ENCODE measurements around the gene TEN1.

Gene TEN1

DNA sequence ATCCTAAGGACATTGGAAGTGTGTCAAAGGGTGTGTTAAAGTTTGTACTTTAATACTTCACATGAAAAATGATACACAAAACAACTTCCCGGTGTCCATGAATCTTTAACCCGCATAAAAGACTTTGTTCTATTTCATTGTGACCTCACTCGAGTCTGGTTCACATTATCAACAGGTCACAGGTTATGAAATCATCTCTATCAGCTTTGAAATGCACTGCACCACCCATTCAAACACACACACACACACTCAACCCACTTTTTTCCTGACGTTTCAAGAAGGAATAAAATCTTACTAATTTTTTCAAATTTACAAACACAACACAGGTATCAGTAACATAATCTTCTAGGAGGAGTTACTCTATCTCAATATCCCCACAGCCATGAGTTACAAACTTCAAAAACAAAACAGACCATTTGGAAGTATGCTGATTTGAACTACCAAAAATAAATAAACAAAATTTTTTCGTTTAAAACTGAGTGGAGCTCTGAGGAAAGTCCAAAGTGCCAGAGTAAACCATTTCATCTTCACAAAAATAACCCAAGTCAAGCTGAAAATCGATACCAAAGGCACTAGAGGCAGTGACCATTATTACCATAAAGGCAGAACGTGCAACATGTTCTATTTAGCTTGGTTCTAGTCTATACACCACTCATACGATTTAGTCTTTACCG, 2.7 kb upstream of the TEN1 start:
- no peak for DNase-seq (ENCODE audit: low read depth, low spot score)

DNA sequence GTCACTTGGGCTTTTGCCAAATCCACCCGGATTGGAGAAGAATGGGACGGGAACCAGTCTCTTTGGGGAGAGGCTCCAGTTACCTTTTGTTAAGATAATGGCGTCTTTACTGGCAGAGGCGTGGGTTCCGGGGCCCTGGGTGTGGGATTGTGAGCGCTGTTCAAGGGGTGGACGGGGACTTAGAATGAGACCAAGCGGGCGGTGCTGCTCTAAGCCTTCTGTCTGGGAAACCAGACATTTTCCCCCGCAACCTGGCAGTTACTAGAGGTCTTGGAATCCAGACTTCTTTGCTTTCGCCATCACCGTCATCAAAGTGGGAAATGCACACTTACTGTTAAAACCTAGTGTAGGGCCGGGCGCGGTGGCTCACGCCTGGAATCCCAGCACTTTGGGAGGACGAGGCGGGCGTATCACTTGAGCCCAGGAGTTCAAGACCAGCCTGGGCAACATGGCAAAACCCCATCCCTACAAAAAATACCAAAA, 706 bp downstream of the TEN1 start:
- DNase-seq (ENCODE audit: low read depth, low spot score) = no peak

DNA sequence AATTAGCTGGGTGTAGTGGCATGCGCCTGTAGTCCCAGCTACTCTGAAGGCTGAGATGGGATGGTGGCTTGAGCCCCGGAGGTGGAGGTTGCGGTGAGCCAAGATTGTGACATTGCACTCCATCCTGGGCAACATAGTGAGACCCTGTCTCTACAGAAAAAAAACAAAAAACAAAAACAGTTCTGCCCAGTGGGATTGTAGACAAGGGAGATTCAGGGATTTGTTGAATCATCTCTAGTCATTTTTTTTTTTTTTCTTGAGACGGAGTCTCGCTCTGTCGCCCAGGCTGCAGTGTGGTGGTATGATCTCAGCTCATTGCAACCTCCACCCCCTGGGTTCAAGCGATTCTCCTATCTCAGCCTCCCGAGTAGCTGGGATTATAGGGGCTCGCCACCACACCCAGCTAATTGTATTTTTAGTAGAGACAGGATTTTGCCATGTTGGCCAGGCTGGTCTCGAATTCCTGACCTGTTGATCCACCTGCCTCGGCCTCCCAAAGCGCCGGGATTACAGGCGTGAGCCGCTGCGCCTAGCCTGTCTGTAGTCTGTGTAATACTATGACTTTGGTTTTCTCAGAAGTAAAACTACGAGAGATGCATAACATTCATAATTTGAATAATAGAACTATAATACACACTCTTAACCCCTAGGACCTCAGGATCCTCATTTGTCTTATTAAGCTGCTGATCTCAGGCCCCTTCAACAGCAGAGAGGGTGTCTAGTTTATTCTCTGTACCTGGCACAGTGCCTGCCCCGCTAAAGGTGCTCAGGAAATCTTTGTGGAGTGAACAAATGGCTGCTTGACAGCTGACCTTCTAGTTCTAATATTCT, 1.4 kb downstream of the TEN1 start:
- DNase-seq (ENCODE audit: low read depth, low spot score) = no peak

DNA sequence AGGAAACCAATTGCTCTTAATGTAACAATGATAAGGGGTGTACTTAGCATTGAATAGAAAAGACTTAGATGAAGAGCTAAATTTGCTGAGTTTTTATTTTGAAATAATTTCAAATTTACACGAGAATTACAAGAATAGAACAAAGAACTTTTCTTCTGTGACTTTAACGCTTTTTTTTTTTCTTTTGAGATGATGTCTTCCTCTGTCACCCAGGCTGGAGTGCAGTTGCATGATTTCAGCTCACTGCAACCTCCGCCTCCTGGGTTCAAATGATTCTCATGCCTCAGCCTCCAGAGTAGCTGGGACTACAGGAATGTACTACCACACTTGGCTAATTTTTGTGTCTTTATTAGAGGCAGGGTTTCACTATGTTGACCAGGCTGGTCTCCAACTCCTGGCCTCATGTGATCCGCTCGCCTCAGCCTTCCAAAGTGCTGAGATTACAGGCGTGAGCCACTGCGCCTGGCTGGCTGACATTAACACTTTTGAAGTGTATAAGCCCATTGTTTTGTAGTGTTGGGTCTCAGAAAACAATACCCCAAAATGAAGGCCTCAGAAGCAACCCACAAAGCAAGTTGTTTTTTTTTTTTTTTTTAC, 2.1 kb downstream of the TEN1 start:
- no peak for DNase-seq (ENCODE audit: low read depth, low spot score)

DNA sequence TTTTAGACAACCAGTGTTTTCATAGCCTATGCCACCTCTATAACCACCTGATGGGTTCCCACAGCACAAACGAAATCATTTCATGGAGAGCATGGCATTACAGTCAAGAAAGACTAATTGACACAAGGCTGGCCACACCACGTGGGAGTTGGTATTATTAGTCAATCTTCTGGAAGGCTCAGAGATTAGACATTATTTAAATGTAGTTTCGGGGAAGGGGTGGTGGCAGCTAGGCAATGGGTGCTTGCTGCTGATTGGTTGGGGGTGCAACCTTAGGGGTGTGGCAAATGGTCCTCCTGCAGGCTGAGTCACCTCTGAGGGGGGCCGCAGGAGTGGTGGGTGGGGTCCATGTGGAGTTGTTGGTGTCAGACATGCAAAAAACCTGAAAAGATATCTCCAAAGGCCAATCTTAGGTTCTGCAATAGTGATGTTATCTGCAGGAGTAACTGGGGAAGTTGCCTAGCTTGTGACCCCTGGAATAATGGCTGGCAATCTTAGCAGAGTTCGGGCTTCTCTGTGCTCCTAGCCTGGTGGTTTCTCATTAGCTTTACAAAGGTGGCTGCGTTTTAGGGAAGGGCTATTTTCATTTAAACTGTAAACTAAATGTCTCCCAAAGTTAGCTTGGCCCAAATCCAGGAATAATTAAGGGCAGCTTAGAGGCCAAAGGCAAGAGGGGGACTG, 4.6 kb downstream of the TEN1 start:
- DNase-seq (ENCODE audit: low read depth, low spot score) = no peak

DNA sequence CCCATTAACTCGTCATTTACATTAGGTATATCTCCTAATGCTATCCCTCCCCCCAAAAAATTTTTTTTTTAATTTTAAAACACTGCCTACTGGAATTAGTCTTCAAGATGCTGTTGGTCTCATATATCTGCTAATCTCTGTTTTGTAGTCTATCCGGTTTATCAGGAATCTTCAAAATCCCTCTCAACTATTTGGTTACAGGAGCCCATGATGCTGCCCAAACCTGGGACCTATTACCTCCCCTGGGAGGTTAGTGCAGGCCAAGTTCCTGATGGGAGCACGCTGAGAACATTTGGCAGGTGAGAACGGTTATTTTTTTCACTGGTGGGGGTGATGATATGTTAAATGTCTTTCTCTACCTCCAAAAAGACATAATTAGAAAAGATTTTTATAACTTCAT, 6.9 kb downstream of the TEN1 start:
- no peak for DNase-seq (ENCODE audit: low read depth, low spot score)

DNA sequence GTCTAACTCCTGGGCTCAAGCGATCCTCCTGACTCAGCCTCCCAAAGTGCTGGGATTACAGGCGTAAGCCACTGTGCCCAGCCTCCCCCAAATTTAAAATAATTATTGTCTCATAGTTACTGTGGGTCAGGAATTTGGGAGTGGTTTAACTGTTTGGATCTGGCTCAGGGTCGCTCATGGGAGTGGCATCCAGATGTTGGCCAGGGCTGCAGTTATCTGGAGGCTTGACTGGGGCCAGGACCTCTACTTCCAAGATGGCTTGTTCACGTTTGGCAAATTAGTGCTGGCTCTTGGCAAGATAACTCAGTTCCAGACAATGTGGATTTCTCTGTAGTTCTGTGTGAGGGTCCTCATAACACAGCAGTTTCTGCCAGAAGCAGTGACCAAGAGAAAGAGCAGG, 8.0 kb downstream of the TEN1 start:
- no peak for DNase-seq (ENCODE audit: low read depth, low spot score)

DNA sequence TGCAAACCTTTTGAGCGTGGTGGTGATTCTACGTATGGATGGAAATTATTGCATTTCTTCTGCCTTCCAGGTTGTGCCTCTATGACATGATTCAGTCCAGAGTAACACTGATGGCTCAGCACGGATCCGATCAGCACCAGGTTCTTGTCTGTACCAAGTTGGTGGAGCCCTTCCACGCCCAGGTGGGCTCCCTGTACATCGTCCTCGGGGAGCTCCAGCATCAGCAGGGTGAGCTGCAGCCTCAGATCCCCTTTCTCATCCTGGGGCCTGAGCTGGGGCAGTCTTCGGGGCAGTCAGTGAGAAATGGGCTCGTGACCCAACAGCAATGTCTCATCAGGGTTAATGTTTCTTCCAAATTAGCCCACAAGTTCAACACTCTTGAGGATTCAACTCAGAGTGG, 12.4 kb downstream of the TEN1 start:
- DNase-seq (ENCODE audit: low read depth, low spot score) = no peak

DNA sequence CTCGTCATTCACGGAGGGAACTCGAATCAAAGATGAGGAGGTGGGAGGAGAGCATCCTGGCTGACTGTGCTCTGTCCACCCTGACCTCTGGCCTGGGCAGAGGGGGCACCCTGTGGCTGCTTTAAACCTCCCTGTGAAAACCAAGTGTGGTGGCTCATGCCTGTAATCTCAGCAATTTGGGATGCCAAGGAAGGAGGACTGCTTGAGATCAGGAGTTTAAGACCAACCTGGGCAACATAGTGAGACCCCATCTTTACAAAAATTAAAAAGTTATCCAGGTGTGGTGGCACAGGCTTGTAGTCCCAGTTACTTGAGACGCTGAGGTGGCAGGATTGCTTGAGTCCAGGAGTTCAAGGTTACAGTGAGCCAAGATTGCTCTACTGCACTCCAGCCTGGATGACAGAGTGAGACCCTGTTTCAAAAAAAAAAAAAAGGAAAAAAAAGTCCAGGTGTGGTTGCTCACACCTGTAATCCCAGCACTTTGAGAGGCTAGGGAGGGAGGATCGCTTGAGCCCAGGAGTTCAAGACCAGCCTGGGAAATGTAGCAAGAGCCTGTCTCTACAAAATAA, 15.8 kb downstream of the TEN1 start:
- no peak for DNase-seq (ENCODE audit: low read depth, low spot score)

DNA sequence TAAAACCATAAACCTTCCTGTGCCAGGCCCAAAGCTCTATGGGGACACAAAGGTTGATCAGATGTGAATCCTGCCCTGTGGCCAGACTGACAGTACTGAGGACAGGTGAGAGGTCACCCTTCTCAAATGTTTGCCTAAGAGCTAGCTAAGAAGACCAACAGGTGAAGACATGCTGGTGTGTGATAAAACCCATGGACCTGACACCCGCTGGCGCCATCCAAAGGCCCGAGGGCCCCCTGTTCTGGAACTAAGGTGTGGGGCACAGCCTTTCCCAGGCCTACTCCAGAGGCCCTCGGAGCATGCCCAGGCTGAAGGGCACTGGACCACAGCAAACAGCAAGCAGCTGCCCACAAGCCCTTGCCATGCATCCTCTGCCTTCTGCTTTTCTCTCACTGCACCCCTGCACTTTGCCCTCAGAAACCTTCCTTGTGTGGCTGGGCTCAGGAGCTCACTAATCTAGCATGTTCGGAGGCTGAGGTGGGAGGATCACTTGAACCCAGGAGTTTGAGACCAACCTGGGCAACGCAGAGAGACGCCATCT, 16.4 kb downstream of the TEN1 start:
- DNase-seq (ENCODE audit: low read depth, low spot score) = no peak

DNA sequence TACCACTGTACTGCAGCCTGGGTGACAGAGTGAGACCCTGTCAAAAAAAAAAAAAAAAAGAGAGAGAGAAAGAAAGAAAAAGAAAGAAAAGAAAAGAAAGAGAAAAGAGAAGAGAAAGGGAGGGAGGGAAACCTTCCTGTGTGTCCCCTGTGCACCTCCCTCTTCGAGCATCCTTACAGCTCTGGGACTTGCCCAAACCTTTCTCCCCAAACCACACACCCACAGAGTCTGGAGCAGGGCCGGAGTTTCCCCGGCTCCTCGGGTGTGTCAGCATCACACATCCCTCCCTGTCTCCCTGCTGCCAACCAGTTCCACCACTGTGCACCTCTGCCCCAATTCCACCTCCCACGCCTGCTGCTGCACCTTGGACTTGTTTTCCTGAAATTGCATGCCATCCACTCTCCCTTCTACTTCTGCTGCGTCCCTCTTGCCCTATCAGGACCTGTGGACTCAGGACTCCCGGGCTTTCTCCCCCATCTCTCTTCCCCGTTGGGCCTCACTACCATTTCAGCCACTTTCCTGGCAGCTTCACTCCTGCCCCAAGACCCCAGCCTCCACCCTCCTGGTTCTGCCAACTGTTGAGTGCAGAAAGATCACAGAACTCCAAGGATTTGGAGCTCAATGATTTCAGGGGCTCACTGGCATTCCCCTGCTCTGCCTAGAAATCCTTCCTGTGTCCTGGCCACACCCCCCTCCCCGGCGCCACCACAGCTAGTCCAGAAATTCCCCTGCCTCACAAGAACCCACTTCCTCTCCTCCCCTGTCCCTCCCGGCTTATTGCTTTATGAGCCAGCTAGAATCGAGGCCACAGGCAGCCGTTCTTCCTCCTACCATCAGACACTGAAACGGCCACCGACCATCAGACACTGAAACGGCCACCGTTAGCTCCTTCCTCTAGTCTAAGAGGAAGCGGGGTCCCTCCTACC, 17.9 kb downstream of the TEN1 start:
- DNase-seq (ENCODE audit: low read depth, low spot score) = no peak

DNA sequence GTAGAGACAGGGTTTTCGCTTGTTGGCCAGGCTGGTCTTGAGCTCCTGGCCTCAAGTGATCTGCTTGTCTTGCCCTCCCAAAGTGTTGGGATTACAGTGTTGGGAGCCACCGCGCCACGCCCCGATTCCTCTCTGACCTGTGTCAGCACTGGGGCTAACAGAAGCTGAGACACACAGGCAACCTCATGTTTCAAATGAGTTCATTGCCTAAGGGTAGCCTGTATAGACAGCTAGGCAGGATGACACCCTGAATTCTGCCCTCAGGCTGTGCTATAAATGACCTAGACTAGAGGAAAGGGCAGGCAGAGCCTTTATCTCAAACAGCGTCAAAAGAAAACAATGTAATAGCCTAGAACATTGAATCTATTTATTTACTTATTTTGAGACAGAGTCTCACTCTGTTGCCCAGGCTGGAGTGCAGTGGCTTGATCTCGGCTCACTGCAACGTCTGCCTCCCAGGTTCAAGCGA, 19.3 kb downstream of the TEN1 start:
- DNase-seq (ENCODE audit: low read depth, low spot score) = no peak

DNA sequence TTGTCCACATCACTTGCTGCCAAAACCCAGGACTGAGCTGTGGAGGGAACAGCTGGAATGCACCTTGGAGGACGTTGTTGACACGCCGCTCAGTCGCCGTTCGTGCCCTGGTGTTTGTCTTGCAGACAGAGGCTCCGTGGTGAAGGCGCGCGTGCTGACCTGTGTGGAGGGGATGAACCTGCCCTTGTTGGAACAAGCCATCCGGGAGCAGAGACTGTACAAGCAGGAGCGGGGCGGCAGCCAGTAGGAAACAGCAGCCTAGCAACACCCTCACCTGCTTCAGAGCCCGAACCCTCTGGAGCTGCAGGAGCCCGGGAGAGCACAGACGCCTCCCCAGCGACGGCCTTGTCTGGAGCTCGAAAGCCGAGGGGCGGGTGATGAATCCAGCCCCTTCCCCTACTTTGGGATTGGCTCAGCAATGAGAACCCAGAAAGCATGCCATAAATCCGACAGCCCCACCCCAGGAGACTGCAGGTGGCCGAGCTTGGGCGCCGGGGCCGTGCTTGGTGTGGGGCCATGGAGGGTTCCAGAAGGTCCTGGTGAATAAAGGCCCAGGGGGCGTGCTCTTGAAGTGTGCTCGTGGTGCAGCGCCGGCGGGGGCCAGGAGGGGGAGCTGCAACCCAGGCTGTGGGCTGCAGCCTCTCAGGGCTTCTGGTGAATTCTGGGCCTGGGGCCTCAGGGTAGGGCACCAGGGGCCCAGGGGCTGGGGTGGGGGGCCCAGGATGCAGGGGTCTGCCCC, 21.1 kb downstream of the TEN1 start:
- peak; percentile 34 for DNase-seq (ENCODE audit: low read depth, low spot score)

DNA sequence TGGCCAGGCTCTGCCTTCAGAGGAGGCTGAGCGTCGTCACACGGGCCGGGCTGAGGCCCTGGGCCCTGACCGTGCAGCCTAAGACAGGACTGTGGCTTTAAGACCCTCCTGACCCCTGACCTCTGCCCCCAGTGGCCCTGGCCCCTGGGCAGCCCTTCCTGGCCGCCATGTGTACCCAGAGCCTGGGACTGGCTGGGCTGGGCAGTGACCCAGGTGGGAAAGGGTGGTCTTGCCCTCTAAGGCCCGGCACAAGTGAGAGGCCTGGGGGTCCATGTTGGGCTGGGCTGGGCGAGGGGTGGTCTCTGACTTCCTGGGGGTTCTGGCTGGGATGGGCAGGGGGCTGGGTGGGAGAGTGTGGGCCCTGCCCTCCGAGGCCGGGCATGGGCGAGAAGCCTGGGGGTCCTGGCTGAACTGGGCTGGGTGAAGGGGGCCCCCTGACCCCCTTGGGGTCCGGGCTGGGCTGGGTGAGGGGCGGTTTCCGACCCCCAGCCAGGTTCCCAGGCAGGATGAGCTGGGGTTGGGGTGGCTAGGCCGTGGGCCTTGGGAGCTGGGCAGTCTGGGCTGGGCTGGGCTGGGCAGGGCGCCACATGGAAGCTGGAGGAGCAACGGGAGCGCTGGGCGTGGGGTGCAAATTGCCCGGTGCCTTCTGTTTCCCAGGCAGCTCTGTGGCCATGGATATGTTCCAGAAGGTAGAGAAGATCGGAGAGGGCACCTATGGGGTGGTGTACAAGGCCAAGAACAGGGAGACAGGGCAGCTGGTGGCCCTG, 21.9 kb downstream of the TEN1 start, which contains the start of gene CDK3:
TSS of gene CDK3 (plus strand) at position 101 of the 767 bp plus-strand sequence. CDS start at position 672, 571 bp downstream.
- no peak for DNase-seq (ENCODE audit: low read depth, low spot score)

DNA sequence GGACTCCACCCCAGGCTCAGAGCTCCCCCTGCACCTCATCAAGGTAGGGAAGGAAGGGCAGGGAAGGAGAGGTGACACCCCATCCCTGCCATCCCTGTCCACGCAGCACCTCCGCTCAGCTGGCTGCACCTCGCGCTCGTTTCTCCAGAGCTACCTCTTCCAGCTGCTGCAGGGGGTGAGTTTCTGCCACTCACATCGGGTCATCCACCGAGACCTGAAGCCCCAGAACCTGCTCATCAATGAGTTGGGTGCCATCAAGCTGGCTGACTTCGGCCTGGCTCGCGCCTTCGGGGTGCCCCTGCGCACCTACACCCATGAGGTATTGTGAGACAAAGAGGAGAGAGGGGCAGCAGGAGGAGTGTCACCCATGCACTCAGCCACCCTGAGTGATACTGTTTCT, 23.1 kb downstream of the TEN1 start:
- no peak for DNase-seq (ENCODE audit: low read depth, low spot score)

DNA sequence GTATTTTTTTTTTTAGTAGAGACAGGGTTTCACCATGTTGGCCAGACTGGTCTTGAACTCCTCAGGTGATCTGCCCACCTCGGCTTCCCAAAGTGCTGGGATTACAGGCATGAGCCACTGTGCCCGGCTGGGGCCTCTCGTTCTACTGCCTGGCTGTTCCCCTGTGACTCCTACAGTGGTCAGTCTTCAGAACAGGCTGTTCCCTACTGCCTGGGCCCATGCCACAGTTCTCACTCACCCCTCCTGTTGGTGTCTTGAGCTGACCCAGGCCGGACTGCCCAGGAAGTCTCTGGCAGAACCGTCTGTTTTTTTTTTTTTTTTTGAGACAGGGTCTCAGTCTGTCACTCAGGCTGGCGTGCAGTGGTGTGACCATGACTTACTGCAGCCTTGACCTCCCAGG, 24.9 kb downstream of the TEN1 start:
- no peak for DNase-seq (ENCODE audit: low read depth, low spot score)

DNA sequence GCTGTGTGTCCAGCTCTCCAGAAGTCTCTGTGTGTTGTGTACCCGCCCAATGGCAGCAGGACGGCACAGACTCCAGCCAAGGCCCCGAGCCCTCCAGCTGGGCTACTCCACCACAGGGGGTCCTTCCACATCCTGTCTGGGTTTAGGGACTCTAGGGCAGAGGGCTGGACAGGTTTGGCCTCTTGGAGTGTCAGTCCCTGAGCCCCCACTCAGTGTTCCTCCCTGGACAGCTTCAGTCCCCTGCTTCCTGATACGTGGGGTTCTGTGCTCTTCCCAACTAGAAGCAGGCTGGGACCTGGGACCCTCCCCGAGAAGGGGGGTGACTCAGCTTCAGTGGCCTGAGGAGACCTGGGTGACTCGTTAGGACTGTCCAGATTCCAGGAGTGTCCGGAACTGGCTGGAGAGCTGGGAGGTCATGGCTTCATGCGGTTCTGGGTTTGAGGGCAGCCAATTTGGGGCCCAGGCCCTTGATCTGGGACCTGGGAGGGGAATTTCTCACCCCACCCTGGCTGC, 25.8 kb downstream of the TEN1 start:
- no peak for DNase-seq (ENCODE audit: low read depth, low spot score)

Measured in activated CD4-positive, CD25-positive, alpha-beta regulatory T cell treated with anti-CD3 and anti-CD28 coated beads, Interleukin-2, amount 50 U/mL, for 16 hours (primary cell).